ENCODE results near the gene TSHZ2.

Gene TSHZ2

DNA sequence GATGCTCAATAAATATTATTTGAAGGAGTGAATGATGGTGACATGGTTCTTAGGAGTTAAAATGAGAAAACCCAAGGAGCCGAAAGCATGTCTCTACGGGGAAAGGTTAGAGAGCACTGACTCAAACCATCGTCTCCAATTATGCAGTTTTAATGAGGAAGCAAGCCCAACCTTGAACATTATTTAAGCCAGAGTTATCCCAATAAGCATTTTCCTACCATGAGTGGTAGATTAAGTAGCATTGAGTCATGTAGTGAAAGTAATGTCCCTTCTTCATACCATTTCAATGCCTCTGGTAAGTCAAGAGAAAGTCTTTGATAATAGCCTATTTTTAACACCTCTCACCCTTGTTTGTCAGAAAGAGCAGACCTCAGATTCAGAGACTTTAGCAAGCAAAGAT, 13.5 kb downstream of the TSHZ2 start:
- no peak for TF ChIP-seq CTCF (IDR thresholded peaks at IDR 0.05; ENCODE audit: low read depth, low read length)
- no peak for DNase-seq (ENCODE audit: extremely low read depth, low read depth)

DNA sequence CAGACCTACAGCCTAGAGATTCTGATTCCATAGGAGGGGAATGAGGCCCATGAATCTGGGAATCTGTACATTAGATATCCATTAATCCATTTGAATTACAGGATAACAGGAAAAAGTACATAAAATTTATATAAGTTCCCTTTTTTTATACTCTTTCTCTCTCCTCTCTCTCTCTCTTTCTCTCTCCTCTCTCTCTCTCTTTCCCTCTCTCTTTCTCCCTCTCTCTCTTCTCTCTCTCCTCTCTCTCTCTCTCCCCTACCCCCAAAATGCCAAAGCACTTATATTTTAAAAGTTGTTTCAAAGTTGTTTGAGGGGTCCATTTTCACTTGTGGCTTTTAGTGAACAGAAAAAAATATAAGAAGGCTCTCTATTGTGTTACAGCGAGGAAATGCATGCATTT, 15.1 kb downstream of the TSHZ2 start:
- no peak for DNase-seq (ENCODE audit: extremely low read depth, low read depth)
- no peak for TF ChIP-seq CTCF (IDR thresholded peaks at IDR 0.05; ENCODE audit: low read depth, low read length)

- no peak for DNase-seq (ENCODE audit: extremely low read depth, low read depth)
- TF ChIP-seq CTCF (IDR thresholded peaks at IDR 0.05; ENCODE audit: low read depth, low read length): no peak
Measured at GRCh38 chr20:52991830-52992229, 19.7 kb downstream of the TSHZ2 start.

- TF ChIP-seq CTCF (IDR thresholded peaks at IDR 0.05; ENCODE audit: low read depth, low read length): no peak
- no peak for DNase-seq (ENCODE audit: extremely low read depth, low read depth)
Measured at GRCh38 chr20:52992632-52993031, 20.5 kb downstream of the TSHZ2 start.

- no peak for TF ChIP-seq CTCF (IDR thresholded peaks at IDR 0.05; ENCODE audit: low read depth, low read length)
- DNase-seq (ENCODE audit: extremely low read depth, low read depth): no peak
Measured at GRCh38 chr20:52993076-52993475, 20.9 kb downstream of the TSHZ2 start.

GRCh38 chr20:52994184-52994970, 22.2 kb downstream of the TSHZ2 start:
- DNase-seq (ENCODE audit: extremely low read depth, low read depth): no peak
- no peak for TF ChIP-seq CTCF (IDR thresholded peaks at IDR 0.05; ENCODE audit: low read depth, low read length)

DNA sequence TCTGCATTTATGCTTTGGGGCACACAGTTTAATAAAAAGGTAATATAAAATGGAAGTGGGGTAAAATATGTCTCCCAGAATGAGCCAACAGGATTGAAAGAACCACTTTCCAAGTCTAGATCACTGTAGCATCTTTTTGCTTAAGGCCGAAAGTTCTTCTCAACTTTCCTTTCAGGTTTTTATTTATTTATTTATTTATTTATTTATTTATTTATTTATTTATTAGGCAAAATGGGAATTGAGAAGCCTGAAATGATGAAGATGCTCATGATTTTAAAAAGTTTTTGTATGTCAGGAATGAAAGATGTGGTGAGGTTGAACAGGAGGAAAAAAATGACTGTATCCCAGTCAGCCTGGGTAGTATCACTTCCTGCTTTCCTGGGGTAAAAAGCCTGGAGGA, 24.0 kb downstream of the TSHZ2 start:
- no peak for DNase-seq (ENCODE audit: extremely low read depth, low read depth)
- no peak for TF ChIP-seq CTCF (IDR thresholded peaks at IDR 0.05; ENCODE audit: low read depth, low read length)
